IMR-90 (cell line): ENCODE data around the gene UXS1. TPM values are rescaled to one million over a fixed set of nuclear protein-coding genes. Genes with fewer than 3 reads are reported as not detected.

Experiments
- ATAC-seq: fragments of 200-7000 bp; cut with Tn5 transposase; 2 replicates; pipeline ENCODE4 v1.9.1; 2020; ENCODE audit warnings: low read depth, mild to moderate bottlenecking, moderate library complexity
- BruUV-seq: library from RNA; stranded (reverse); fragments of 400-500 nt; replicated peaks from 2 replicates; lab custom pipeline; 2021; lab: Mats Ljungman, UMichigan
- CTCF ChIA-PET: fragments of 300-600 bp; formaldehyde crosslinking; extraction: SDS; loops from one replicate; lab custom pipeline; 2021; ENCODE audit warnings: antibody characterized with exemption; lab: Yijun Ruan, JAX
- POLR2A ChIA-PET: fragments of 300-600 bp; sonication (Branson Sonifier 250); formaldehyde crosslinking; loops from one replicate; lab custom pipeline; 2022; ENCODE audit warnings: antibody characterized with exemption; ENCODE audit not compliant: unreplicated experiment; lab: Charles Lee
- DNase-seq: peaks from one replicate; pipeline ENCODE4 v3.0.0; 2013
- H2AFZ ChIP-seq: replicated peaks from 2 replicates; pipeline ENCODE3; 2013; ENCODE audit warnings: low read length, mild to moderate bottlenecking; ENCODE audit not compliant: poor library complexity
- H2AK5ac ChIP-seq: 2 replicates; pipeline ENCODE4 v1.6.1; 2013; ENCODE audit warnings: low read depth, low read length, inconsistent platforms
- H2AK9ac ChIP-seq: replicated peaks from 2 replicates; pipeline ENCODE3; 2013; ENCODE audit warnings: mild to moderate bottlenecking, low read depth, low read length, moderate library complexity; ENCODE audit not compliant: poor library complexity
- H2BK120ac ChIP-seq: 2 replicates; pipeline ENCODE4 v1.6.1; 2013; ENCODE audit warnings: low read depth, low read length, inconsistent platforms
- H2BK15ac ChIP-seq: 3 replicates; pipeline ENCODE4 v1.6.1; 2013; ENCODE audit warnings: low read depth, low read length, inconsistent platforms
- H2BK20ac ChIP-seq: 2 replicates; pipeline ENCODE4 v1.6.1; 2013; ENCODE audit warnings: low read depth, mild to moderate bottlenecking, inconsistent platforms, low read length, moderate library complexity
- H2BK5ac ChIP-seq: 2 replicates; pipeline ENCODE4 v1.6.1; 2013; ENCODE audit warnings: mild to moderate bottlenecking, low read depth, low read length, inconsistent platforms; ENCODE audit not compliant: poor library complexity, severe bottlenecking
- H3K14ac ChIP-seq: replicated peaks from 2 replicates; pipeline ENCODE4 v1.6.1; 2013; ENCODE audit warnings: low read depth, low read length, inconsistent platforms
- H3K18ac ChIP-seq: 2 replicates; pipeline ENCODE4 v1.6.1; 2013; ENCODE audit warnings: low read depth, low read length, control low read depth
- H3K23ac ChIP-seq: 2 replicates; pipeline ENCODE4 v1.6.1; 2013; ENCODE audit warnings: low read depth, low read length, inconsistent platforms
- H3K27ac ChIP-seq: 2 replicates; pipeline ENCODE4 v1.5.1; 2013; ENCODE audit warnings: mild to moderate bottlenecking, control low read depth, low read length; ENCODE audit not compliant: insufficient read depth
- H3K27me3 ChIP-seq: 2 replicates; pipeline ENCODE4 v1.6.1; 2013; ENCODE audit warnings: low read length; ENCODE audit not compliant: control insufficient read depth, insufficient read depth
- H3K36me3 ChIP-seq: 2 replicates; pipeline ENCODE4 v1.6.1; 2013; ENCODE audit warnings: low read length, mixed read lengths; ENCODE audit not compliant: control insufficient read depth, insufficient read depth
- H3K4ac ChIP-seq: 2 replicates; pipeline ENCODE4 v1.6.1; 2013; ENCODE audit warnings: low read depth, low read length, inconsistent platforms
- H3K4me1 ChIP-seq: 2 replicates; pipeline ENCODE4 v1.6.1; 2013; ENCODE audit warnings: low read length, mixed read lengths; ENCODE audit not compliant: control insufficient read depth, insufficient read depth
- H3K4me2 ChIP-seq: 2 replicates; pipeline ENCODE4 v1.6.1; 2013; ENCODE audit warnings: low read depth, mild to moderate bottlenecking, control low read depth, low read length, moderate library complexity
- H3K4me3 ChIP-seq: 2 replicates; pipeline ENCODE4 v1.5.1; 2013; ENCODE audit warnings: low read depth, mild to moderate bottlenecking, control low read depth, low read length, moderate library complexity; ENCODE audit not compliant: insufficient read depth
- H3K56ac ChIP-seq: 2 replicates; pipeline ENCODE4 v1.6.1; 2013; ENCODE audit warnings: low read length, inconsistent platforms; ENCODE audit not compliant: insufficient read depth; ENCODE audit errors: extremely low read depth
- H3K79me1 ChIP-seq, 2 experiments: 2 replicates each; pipeline ENCODE4 v1.6.1; 2013; ENCODE audit warnings: low read length in 2 of 2, inconsistent platforms in 1 of 2, low read depth in 1 of 2
- H3K9ac ChIP-seq: 2 replicates; pipeline ENCODE4 v1.6.1; 2013; ENCODE audit warnings: low read depth, low read length, control low read depth
- H3K9me1 ChIP-seq: 2 replicates; pipeline ENCODE4 v1.6.1; 2013; ENCODE audit warnings: low read length, inconsistent platforms; ENCODE audit not compliant: insufficient read depth
- H3K9me3 ChIP-seq: 2 replicates; pipeline ENCODE4 v1.6.1; 2013; ENCODE audit warnings: low read length; ENCODE audit not compliant: control insufficient read depth, insufficient read depth
- H4K20me1 ChIP-seq: 2 replicates; pipeline ENCODE4 v1.6.1; 2013; ENCODE audit warnings: low read length, inconsistent platforms; ENCODE audit not compliant: insufficient read depth
- H4K5ac ChIP-seq: 2 replicates; pipeline ENCODE4 v1.6.1; 2013; ENCODE audit warnings: mild to moderate bottlenecking, low read depth, low read length, control low read depth
- H4K8ac ChIP-seq, 2 experiments: 2 replicates each; pipeline ENCODE4 v1.6.1; 2013; ENCODE audit warnings: low read depth in 2 of 2, low read length in 2 of 2, control low read depth in 1 of 2, inconsistent platforms in 1 of 2
- H4K91ac ChIP-seq: 2 replicates; pipeline ENCODE4 v1.6.1; 2013; ENCODE audit warnings: low read depth, low read length, inconsistent platforms; ENCODE audit not compliant: insufficient read depth
- BHLHE40 ChIP-seq: fragments of 150-350 bp; IDR thresholded peaks from 2 replicates; pipeline ENCODE4 v1.6.1; 2016; ENCODE audit warnings: mild to moderate bottlenecking, low read depth, low read length
- CEBPB ChIP-seq: IDR thresholded peaks from 2 replicates; pipeline ENCODE4 v1.6.1; 2012; ENCODE audit warnings: low read depth, low read length, improper control_type of control experiment
- CHD1 ChIP-seq: IDR thresholded peaks from 2 replicates; pipeline ENCODE4 v1.6.1; 2012; ENCODE audit warnings: low read depth, low read length, improper control_type of control experiment
- FOS ChIP-seq: fragments of 150-350 bp; IDR thresholded peaks from 2 replicates; pipeline ENCODE4 v1.6.1; 2016; ENCODE audit warnings: low read depth, low read length
- MAZ ChIP-seq: IDR thresholded peaks from 2 replicates; pipeline ENCODE4 v1.6.1; 2012; ENCODE audit warnings: low read depth, mild to moderate bottlenecking, low read length, improper control_type of control experiment, moderate library complexity, borderline replicate concordance
- MXI1 ChIP-seq: IDR thresholded peaks from 2 replicates; pipeline ENCODE4 v1.6.1; 2012; ENCODE audit warnings: low read depth, mild to moderate bottlenecking, low read length, moderate library complexity, borderline replicate concordance
- NFE2L2 ChIP-seq: fragments of 150-350 bp; IDR thresholded peaks from 2 replicates; pipeline ENCODE4 v1.6.1; 2016; ENCODE audit warnings: low read depth, mild to moderate bottlenecking, low read length
- POLR2A ChIP-seq: IDR thresholded peaks from 2 replicates; pipeline ENCODE4 v1.6.1; 2012; ENCODE audit warnings: mild to moderate bottlenecking, low read depth, low read length
- RAD21 ChIP-seq: IDR thresholded peaks from 2 replicates; pipeline ENCODE4 v1.6.1; 2012; ENCODE audit warnings: low read length, improper control_type of control experiment
- RCOR1 ChIP-seq: IDR thresholded peaks from 2 replicates; pipeline ENCODE4 v1.6.1; 2012; ENCODE audit warnings: mild to moderate bottlenecking, low read length, improper control_type of control experiment; ENCODE audit not compliant: insufficient replicate concordance
- WGBS, 2 experiments: methylation state at CpG; one replicate each; pipeline versions ENCODE4 v1.1.5 to v1.1.7; 2013; ENCODE audit warnings: missing lambda C conversion rate in 2 of 2; ENCODE audit not compliant: insufficient read length in 1 of 2; ENCODE audit errors: extremely low coverage in 2 of 2; 5-methylcytosine and 5-hydroxymethylcytosine counted together
- dilution Hi-C: fragments of 300-500 bp; cut with HindIII; formaldehyde crosslinking; loops from one replicate; pipeline ENCODE4 v1.14.3; 2018; ENCODE audit warnings: low sequenced_read_pairs; ENCODE audit not compliant: unreplicated experiment
- in situ Hi-C: fragments of 300-500 bp; cut with MboI; formaldehyde crosslinking; loops from 3 replicates; pipeline ENCODE4 v1.14.3; 2019; ENCODE audit warnings: low sequenced_read_pairs, inconsistent platforms, mixed read lengths
- intact Hi-C: fragments of 100-400 bp; cut with micrococcal nuclease; formaldehyde crosslinking; loops from 2 replicates; pipeline ENCODE4 v1.10.0; 2022
- polyA plus RNA-seq, 3 experiments: library from polyadenylated mRNA; depleted of rRNA; stranded (reverse); fragments of >200 nt; gene quantifications; 2 replicates each; pipeline ENCODE4 v1.2.3, GENCODE V29; 2012; ENCODE audit warnings: low replicate concordance in 1 of 3
- total RNA-seq: library from RNA; depleted of rRNA; stranded (reverse); fragments of >200 nt; gene quantifications from 2 replicates; pipeline ENCODE4 v1.2.3, GENCODE V29; 2012
- TF ChIP-seq, protein P1 (sequence below): conservative IDR thresholded peaks from 2 replicates; pipeline ENCODE4 v1.5.1; 2012; ENCODE audit warnings: mild to moderate bottlenecking, low read depth, low read length, improper control_type of control experiment
- TF ChIP-seq, protein P2 (sequence below): fragments of 150-350 bp; IDR thresholded peaks from 2 replicates; pipeline ENCODE4 v1.6.1; 2016; ENCODE audit warnings: low read depth, mild to moderate bottlenecking, low read length, moderate library complexity, borderline replicate concordance

UXS1 gene
- total and polyA plus RNA-seq, 2 of the 4 experiments (the other 2 are of a cell fraction) = 33.7 to 54.3 TPM

DNA sequence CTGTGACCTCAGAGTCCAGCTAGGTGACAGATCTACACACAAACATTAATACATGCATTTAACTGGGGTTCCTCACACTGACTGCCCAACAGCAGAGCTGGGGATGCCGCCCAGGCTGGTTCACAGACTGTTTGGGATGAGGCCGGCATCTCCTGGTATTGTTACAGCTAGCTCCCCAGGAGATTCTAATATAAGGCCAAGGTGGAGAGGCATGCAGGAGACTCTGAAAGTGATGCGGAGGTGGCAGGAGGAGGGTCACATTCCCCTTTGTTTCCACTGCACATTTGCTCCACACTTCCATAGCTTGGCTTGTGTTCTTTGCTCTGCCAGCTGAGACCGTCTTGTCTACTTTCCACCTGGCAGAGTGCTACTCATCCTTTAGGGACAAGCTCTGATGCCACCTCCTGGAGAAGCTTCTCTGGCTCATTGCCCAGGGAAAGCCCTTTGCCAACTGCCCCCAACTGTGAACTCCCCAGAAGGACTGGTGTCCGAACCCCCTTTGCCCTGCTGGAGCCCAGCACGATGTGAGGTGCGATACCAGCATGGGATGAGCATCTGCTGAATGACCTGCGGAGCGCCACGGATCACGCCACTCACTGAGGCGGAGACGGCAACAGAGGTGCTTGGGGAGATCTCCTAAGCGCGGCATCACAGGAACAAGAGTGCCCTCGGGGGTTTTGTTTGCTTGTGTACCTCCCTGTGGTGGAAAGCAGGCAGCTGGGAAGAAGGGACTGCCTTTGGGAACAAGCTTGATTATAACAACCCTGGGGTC, 88.8 kb downstream of the UXS1 start:
- H4K8ac ChIP-seq = no peak overlapping the region
- no peak overlapping the region for H4K5ac ChIP-seq
- H3K9me1 ChIP-seq = no peaks in the 10 kb centered on the region
- H2BK15ac ChIP-seq = no peak overlapping the region
- H3K79me1 ChIP-seq = no peaks in the 10 kb centered on the region
- intact Hi-C loops = loop anchor here (5.0 kb wide), 1 partner anchor 87 kb away; the partner anchor contains the start of gene UXS1
- DNase-seq (no peak), ATAC-seq (no peak)
- H3K4me3 ChIP-seq = no peak overlapping the region
- TF ChIP-seq MAZ (no peak), BHLHE40 (no peak), RAD21 (no peak), POLR2A (no peak), MXI1 (no peak), RCOR1 (no peak), CHD1 (no peak), CEBPB (no peak), NFE2L2 (no peak), FOS (no peak)
- TF ChIP-seq, protein P1, sequence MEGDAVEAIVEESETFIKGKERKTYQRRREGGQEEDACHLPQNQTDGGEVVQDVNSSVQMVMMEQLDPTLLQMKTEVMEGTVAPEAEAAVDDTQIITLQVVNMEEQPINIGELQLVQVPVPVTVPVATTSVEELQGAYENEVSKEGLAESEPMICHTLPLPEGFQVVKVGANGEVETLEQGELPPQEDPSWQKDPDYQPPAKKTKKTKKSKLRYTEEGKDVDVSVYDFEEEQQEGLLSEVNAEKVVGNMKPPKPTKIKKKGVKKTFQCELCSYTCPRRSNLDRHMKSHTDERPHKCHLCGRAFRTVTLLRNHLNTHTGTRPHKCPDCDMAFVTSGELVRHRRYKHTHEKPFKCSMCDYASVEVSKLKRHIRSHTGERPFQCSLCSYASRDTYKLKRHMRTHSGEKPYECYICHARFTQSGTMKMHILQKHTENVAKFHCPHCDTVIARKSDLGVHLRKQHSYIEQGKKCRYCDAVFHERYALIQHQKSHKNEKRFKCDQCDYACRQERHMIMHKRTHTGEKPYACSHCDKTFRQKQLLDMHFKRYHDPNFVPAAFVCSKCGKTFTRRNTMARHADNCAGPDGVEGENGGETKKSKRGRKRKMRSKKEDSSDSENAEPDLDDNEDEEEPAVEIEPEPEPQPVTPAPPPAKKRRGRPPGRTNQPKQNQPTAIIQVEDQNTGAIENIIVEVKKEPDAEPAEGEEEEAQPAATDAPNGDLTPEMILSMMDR = no peak
- TF ChIP-seq, protein P2, sequence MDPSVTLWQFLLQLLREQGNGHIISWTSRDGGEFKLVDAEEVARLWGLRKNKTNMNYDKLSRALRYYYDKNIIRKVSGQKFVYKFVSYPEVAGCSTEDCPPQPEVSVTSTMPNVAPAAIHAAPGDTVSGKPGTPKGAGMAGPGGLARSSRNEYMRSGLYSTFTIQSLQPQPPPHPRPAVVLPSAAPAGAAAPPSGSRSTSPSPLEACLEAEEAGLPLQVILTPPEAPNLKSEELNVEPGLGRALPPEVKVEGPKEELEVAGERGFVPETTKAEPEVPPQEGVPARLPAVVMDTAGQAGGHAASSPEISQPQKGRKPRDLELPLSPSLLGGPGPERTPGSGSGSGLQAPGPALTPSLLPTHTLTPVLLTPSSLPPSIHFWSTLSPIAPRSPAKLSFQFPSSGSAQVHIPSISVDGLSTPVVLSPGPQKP = no peak
- CTCF ChIA-PET = interaction anchor here (0.9 to 1.5 kb wide), 2 partner anchors 10 to 103 kb away, joined by 3 to 4 read pairs; no protein-coding TSS in a partner anchor
- H2BK20ac ChIP-seq = no peak overlapping the region
- WGBS, 2 experiments = 80% methylated on average over 1 of the region's 16 CpGs; no CpG with 5 or more reads in 1 of the 2 experiments
- no peaks in the 10 kb centered on the region for H3K9me3 ChIP-seq
- H3K4me1 ChIP-seq = no peaks in the 10 kb centered on the region
- no peak overlapping the region for H3K23ac ChIP-seq
- POLR2A ChIA-PET = no interaction called here
- H4K91ac ChIP-seq = no peak overlapping the region
- no peak overlapping the region for H3K14ac ChIP-seq
- in situ Hi-C loops = loop anchor here (10.0 kb wide), 1 partner anchor 439 kb away; no protein-coding TSS in a partner anchor
- H2BK120ac ChIP-seq = no peak overlapping the region
- no peak overlapping the region for H2AK5ac ChIP-seq
- dilution Hi-C loops = no loop called here
- peaks cover 3% of the 10 kb centered on the region; the same call in 1 of the 2 replicates for H4K20me1 ChIP-seq
- H3K9ac ChIP-seq = no peak overlapping the region
- no peak overlapping the region for H3K18ac ChIP-seq
- no peak overlapping the region for H3K4me2 ChIP-seq
- H3K27me3 ChIP-seq = no peaks in the 10 kb centered on the region
- H3K56ac ChIP-seq = no peak overlapping the region
- H3K27ac ChIP-seq = no peak overlapping the region
- H2AK9ac ChIP-seq = peak overlapping the region; percentile 75
- no peak overlapping the region for H3K4ac ChIP-seq
- BruUV-seq = no TSS peak
- H2AFZ ChIP-seq = no peak overlapping the region
- H3K36me3 ChIP-seq = peaks cover 6% of the 10 kb centered on the region; the same call in 1 of the 2 replicates
- H2BK5ac ChIP-seq = no peak overlapping the region
